GM13976 (cell line): ENCODE data around the gene CEP112.

Experiments used
- DNase-seq: peaks from one replicate; pipeline ENCODE4 v3.0.0; 2012; ENCODE audit warnings: low spot score
- in situ Hi-C: fragments of 300-500 bp; cut with MboI; formaldehyde crosslinking; loops from one replicate; pipeline ENCODE4 v1.12.0; 2022; ENCODE audit warnings: low sequenced_read_pairs, mixed read lengths, inconsistent platforms; ENCODE audit not compliant: unreplicated experiment
- TF ChIP-seq, protein P1 (sequence below): IDR thresholded peaks from 2 replicates; pipeline ENCODE4 v1.5.1; 2012; ENCODE audit warnings: borderline replicate concordance, mild to moderate bottlenecking; ENCODE audit not compliant: insufficient read depth; ENCODE audit errors: extremely low read depth, missing control alignments, control extremely low read depth

The CEP112 gene

GRCh38 chr17:66230922-66231591 is 39.1 kb upstream of the CEP112 start:
- DNase-seq, result no peak
- in situ Hi-C loops, result no loop called here
- TF ChIP-seq, protein P1, sequence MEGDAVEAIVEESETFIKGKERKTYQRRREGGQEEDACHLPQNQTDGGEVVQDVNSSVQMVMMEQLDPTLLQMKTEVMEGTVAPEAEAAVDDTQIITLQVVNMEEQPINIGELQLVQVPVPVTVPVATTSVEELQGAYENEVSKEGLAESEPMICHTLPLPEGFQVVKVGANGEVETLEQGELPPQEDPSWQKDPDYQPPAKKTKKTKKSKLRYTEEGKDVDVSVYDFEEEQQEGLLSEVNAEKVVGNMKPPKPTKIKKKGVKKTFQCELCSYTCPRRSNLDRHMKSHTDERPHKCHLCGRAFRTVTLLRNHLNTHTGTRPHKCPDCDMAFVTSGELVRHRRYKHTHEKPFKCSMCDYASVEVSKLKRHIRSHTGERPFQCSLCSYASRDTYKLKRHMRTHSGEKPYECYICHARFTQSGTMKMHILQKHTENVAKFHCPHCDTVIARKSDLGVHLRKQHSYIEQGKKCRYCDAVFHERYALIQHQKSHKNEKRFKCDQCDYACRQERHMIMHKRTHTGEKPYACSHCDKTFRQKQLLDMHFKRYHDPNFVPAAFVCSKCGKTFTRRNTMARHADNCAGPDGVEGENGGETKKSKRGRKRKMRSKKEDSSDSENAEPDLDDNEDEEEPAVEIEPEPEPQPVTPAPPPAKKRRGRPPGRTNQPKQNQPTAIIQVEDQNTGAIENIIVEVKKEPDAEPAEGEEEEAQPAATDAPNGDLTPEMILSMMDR, result no peak

DNA sequence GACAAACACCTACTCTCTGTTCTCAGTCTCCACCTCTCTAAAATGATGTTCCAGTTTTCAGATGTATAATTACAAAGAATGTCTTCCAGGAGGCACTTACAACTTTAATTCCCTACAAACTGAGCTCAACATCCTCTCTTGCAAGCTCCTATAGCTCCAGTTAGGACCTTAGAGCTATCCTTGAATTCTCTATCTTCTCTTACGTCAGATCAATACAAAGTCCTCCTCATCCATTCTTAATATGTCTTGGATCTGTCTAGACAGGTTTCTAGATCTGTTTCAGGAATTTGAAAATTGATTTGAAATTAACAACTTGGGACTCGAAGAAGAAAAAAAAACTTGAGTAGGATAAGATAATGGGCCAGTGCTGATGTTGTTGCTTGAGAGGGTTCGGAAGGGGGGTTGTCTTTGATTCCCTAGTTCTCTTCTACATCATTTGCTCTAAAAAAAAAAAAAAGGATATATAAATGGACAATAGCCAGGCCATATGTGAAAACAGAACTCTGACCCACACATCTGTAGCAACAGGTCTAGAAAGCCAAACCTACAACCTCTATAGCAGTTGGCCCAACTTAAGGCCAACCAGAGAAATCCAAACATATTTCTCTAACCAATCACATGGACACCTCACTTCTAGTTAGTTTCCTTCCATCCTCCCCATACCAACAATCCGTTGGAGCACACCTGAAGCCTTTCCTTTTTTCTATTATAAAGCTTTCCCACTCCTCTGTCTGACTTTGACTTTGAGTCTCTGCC is 38.0 kb upstream of the CEP112 start:
- in situ Hi-C loops, result no loop called here
- no peak for DNase-seq
- TF ChIP-seq, protein P1, result no peak

- in situ Hi-C loops, result no loop called here
- TF ChIP-seq, protein P1, result no peak
- DNase-seq, result no peak
These were observed 37.2 kb upstream of the CEP112 start, which contains the start of gene APOH for GRCh38 chr17:66228887-66229782. Gene APOH (minus strand): TSS chr17:66229415. CDS start chr17:66229379, 36 bp downstream.

- no peak for DNase-seq
- in situ Hi-C loops, result no loop called here
- TF ChIP-seq, protein P1, result no peak
These were observed 35.5 kb upstream of the CEP112 start for GRCh38 chr17:66227212-66228045.

DNA sequence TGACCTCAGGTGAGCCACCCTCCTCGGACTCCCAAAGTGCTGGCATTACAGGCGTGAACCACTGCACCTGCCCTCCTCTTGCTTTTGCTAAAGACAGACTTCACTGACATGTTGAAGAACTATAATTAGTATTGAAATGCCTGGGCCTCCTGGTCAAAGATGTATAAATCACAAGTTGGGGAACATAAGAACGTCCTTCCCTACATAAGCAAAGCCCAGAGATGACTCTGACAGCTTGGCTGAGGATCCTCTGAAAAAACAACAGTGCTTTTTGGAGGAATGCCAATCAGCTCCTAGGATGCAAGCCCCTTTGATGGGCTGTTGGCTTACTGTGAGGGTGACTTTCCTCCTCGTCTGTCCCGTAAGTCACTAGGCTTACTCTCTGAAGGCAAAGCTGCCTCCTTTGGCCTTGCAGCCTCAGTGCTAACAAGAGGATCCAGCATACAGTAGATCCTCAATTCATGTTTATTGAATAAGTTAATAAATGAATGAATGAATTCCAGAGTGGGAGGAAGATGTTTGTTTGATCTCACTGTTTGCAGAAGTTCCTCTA is 30.9 kb upstream of the CEP112 start:
- in situ Hi-C loops, result no loop called here
- TF ChIP-seq, protein P1, result no peak
- no peak for DNase-seq
